CD4-positive, alpha-beta T cell treated with Interleukin-2 at 100 ng/mL for 4 hours (primary cell): ENCODE measurements around the gene LAT.
"Not testable (repeated sequence)": the region's sequence is repeated elsewhere in the genome, so short reads cannot be mapped to it uniquely, and the experiment has no call there.

Experiments
- DNase-seq: peaks from one replicate; pipeline ENCODE4 v3.0.0-alpha.2; 2020; ENCODE audit warnings: low spot score

Gene LAT

GRCh38 chr16:28984619-28985135, at the start of gene LAT:
LAT (plus strand) TSS chr16:28985052; CDS start chr16:28985418, 366 bp downstream.
- peak; percentile 85 for DNase-seq

- DNase-seq, result no peak
Measured at GRCh38 chr16:28935346-28935745, 49.5 kb upstream of the LAT start.

- DNase-seq, result peak; percentile 80
Measured at GRCh38 chr16:28935924-28936783, 48.7 kb upstream of the LAT start.

- no peak for DNase-seq
Measured at GRCh38 chr16:28936784-28937155, 48.1 kb upstream of the LAT start.

- DNase-seq, result no peak
Measured at GRCh38 chr16:28937222-28937876, 47.5 kb upstream of the LAT start.

GRCh38 chr16:28938721-28939120, 46.1 kb upstream of the LAT start:
- no peak for DNase-seq

GRCh38 chr16:28939825-28940224, 45.0 kb upstream of the LAT start:
- DNase-seq, result not testable (repeated sequence)

- DNase-seq, result no peak
Measured at GRCh38 chr16:28943281-28943680, 41.6 kb upstream of the LAT start.

GRCh38 chr16:28946681-28947080, 38.2 kb upstream of the LAT start:
- no peak for DNase-seq

GRCh38 chr16:28950648-28951409, 34.0 kb upstream of the LAT start, which contains the start of gene NFATC2IP:
NFATC2IP (plus strand) TSS chr16:28950937; CDS start chr16:28951012, 75 bp downstream.
- peak; percentile 100 for DNase-seq

- peak; percentile 6 for DNase-seq
Measured at GRCh38 chr16:28951410-28951943, 33.4 kb upstream of the LAT start.

GRCh38 chr16:28958216-28958615, 26.6 kb upstream of the LAT start:
- DNase-seq, result no peak

- no peak for DNase-seq
Measured at GRCh38 chr16:28958836-28959235, 26.0 kb upstream of the LAT start.

- no peak for DNase-seq
Measured at GRCh38 chr16:28964072-28964471, 20.8 kb upstream of the LAT start.

GRCh38 chr16:28964496-28964895, 20.4 kb upstream of the LAT start:
- no peak for DNase-seq

GRCh38 chr16:28967156-28967555, 17.7 kb upstream of the LAT start:
- no peak for DNase-seq

GRCh38 chr16:28969696-28970095, 15.2 kb upstream of the LAT start:
- not testable (repeated sequence) for DNase-seq

GRCh38 chr16:28974007-28974436, 10.8 kb upstream of the LAT start:
- DNase-seq, result peak; percentile 30

- DNase-seq, result peak; percentile 92
Measured at GRCh38 chr16:28974437-28975157, 10.3 kb upstream of the LAT start, which contains the start of gene SPNS1. SPNS1 (plus strand) TSS chr16:28974778; CDS start chr16:28975152, 374 bp downstream.

- no peak for DNase-seq
Measured at GRCh38 chr16:28975158-28975599, 9.7 kb upstream of the LAT start.
